Measurements from ENCODE around the gene ATP6V1B1. TPM values are rescaled to one million over a fixed set of nuclear protein-coding genes. Genes with fewer than 3 reads are reported as not detected.

The ATP6V1B1 gene
- total and polyA plus RNA-seq, 10 of the 15 experiments (the other 5 are each of a cell fraction or from before 2014, with no cell fraction given): not detected

- no peaks in the 10 kb centered on the region for H4K20me1 ChIP-seq (ENCODE audit: control insufficient read depth, insufficient read depth)
- SMC1A ChIA-PET (ENCODE audit: uncharacterized antibody, unreplicated experiment): no interaction called here
- in situ Hi-C loops (cut with MboI): no loop called here
- 28% methylated on average over 10 of the region's 10 CpGs for WGBS (ENCODE audit: insufficient coverage, insufficient replicate concordance, low lambda C conversion rate, missing lambda C conversion rate)
- RAD21 ChIA-PET (ENCODE audit: unreplicated experiment): no interaction called here
- DNase-seq (ENCODE audit: low read depth, low spot score): no peak
- no peak overlapping the region for H3K9ac ChIP-seq (ENCODE audit: control insufficient read depth, insufficient read depth, low read length)
- no peak for FAIRE-seq
- no peak overlapping the region for H3K27ac ChIP-seq (ENCODE audit: control insufficient read depth, insufficient read depth)
- H3K36me3 ChIP-seq (ENCODE audit: control insufficient read depth in 2 of 2, insufficient read depth in 2 of 2, low read length in 1 of 2): no peaks in the 10 kb centered on the region
- H3K4me2 ChIP-seq (ENCODE audit: control insufficient read depth, insufficient read depth): no peak overlapping the region
- no TSS peak for BruUV-seq (replicated peaks)
- no peak for ATAC-seq
- H2AFZ ChIP-seq (ENCODE audit: control insufficient read depth, low read depth, low read length): no peak overlapping the region
- H3K4me1 ChIP-seq (ENCODE audit: control insufficient read depth, insufficient read depth, low read length): no peaks in the 10 kb centered on the region
- POLR2A ChIA-PET: no interaction called here
- intact Hi-C loops (cut with micrococcal nuclease; ENCODE audit: unreplicated experiment): no loop called here
- H3K27me3 ChIP-seq (replicated peaks in 1 of 2; ENCODE audit: control insufficient read depth in 2 of 2, insufficient read depth in 2 of 2, low read length in 1 of 2): peaks cover 0 to 5% of the 10 kb centered on the region in 2 experiments; a peak in 3 of 4 replicates
- H3K79me2 ChIP-seq (ENCODE audit: control insufficient read depth, insufficient read depth, low read length): no peaks in the 10 kb centered on the region
- no peaks in the 10 kb centered on the region for H3K9me3 ChIP-seq (replicated peaks; ENCODE audit: control insufficient read depth, insufficient read depth, low read length)
- H3K4me3 ChIP-seq: no peak overlapping the region
- CTCF ChIA-PET: interaction anchor here (3.4 kb wide), 1 partner anchor 12 kb away, joined by 12 read pairs; no protein-coding TSS in a partner anchor
- no peak for TF ChIP-seq PML (IDR thresholded peaks at IDR 0.05; ENCODE audit: low read length)
- TF ChIP-seq SMAD5 (IDR thresholded peaks at IDR 0.05; ENCODE audit: low read depth): no peak
- TF ChIP-seq RFX5 (IDR thresholded peaks at IDR 0.05; ENCODE audit: low read depth, low read length): no peak
- no peak for TF ChIP-seq CTCF (IDR thresholded peaks at IDR 0.05 in 2 of 3, conservative IDR thresholded peaks at IDR 0.05 in 1 of 3; ENCODE audit: control insufficient read depth in 2 of 3, extremely low read depth in 1 of 3, insufficient read depth in 1 of 3, low read depth in 3 of 3, low read length in 3 of 3)
- no peak for TF ChIP-seq PAX5 (IDR thresholded peaks at IDR 0.05; ENCODE audit: borderline replicate concordance, low read depth, low read length)
- TF ChIP-seq IRF3 (IDR thresholded peaks at IDR 0.05): no peak
- TF ChIP-seq RELA (IDR thresholded peaks at IDR 0.05; ENCODE audit: borderline replicate concordance, partially characterized antibody): no peak
- TF ChIP-seq ELK1 (IDR thresholded peaks at IDR 0.05; ENCODE audit: low read depth, low read length): no peak
- no peak for TF ChIP-seq TCF3 (IDR thresholded peaks at IDR 0.05; ENCODE audit: borderline replicate concordance, insufficient read depth, low read depth, low read length)
- no peak for TF ChIP-seq MTA3 (IDR thresholded peaks at IDR 0.05; ENCODE audit: borderline replicate concordance, low read length)
- no peak for TF ChIP-seq NKRF (conservative IDR thresholded peaks at IDR 0.05)
- no peak for TF ChIP-seq PRDM15 (CRISPR knock-in tag; IDR thresholded peaks at IDR 0.05)
- no peak for TF ChIP-seq CEBPB (IDR thresholded peaks at IDR 0.05; ENCODE audit: borderline replicate concordance in 1 of 2, low read depth in 2 of 2, low read length in 2 of 2)
These were observed 672 bp downstream of the ATP6V1B1 start for GRCh38 chr2:70936165-70936978.

Measured in GM12878 (cell line).